Measurements from ENCODE around the gene SLC24A3.

Gene SLC24A3

DNA sequence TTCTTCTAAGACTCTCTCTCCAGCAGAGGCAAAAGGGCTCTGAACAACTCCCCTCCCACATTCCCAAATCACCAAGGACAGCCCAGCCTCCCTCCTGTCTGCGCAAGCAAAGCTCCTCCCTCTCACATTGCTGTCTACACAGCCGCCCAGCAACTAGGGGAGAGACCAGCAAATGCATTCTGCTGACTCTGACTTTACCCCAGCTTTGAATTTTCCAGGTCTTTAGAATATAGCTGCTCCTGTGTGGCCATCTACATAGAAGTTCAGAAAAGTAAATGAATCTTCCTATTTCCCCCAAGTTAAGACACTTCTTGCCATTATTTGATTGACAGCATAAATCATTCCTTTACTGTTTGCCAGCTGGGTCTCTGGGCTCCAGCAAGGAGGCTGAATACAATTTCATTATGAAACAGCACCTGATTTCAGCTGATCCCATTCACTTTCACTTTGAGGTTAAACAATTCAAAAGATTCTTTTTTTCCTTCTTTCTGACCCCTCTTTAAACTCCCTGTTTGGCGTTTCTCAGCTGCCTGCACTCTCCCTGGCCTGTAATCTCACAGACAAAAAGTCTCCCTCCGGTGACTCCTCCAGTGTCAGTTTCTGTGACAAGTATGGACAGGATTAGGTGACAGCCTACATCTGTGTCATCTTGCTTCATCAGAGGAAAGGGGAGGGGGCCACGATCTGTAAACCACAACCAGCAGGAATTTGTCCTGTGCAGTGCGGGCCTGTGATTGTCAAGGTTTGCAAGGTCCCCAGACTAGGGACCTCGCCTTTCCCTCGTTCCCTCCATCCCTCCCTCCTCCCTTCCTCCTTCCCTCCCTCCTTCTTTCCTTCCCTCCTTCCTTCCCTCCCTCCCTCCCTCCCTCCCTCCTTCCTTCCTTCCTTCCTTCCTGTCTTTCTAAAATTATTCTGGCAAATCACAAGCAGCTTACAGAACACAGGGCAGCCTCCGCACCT, 340.1 kb downstream of the SLC24A3 start:
- DNase-seq (ENCODE audit: low spot score): peak; percentile 48

DNA sequence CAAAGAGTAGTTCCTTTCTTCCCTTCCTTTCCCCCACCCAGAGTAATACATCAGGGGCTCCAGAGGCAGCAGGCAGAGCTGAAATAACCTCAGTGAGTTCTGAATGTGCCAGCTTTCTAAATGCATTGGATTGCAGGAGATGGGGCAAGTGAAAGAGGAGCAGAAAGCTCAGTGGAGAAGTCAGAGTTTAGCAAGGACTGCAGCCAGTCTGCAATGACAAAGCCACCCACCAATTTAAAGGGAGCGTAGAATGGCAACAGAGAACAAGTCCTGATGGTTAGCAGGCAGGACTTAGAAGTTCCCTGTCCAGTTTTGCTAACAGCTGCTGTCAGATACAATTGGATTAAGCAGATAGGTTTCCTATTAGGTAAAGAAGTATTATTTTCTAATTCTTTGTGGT, 342.2 kb downstream of the SLC24A3 start:
- no peak for DNase-seq (ENCODE audit: low spot score)

DNA sequence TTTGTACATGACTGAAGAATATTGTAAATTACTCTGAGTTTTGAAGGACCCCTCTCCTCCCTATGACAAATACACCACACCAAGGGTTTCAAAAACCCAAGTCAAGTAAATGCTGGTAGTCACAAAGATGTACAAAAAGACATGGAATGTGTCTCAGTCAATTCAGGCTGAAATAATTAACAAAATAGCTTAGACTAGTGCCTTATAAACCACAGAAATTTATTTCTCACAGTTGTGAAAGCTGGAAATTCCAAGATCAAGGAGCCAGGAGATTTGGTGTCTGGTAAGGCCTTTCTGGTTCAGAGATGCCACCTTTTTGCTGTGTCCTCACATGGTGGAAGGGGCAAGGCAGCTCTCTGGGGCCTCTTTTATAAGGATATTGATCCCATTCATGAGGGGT, 343.3 kb downstream of the SLC24A3 start:
- no peak for DNase-seq (ENCODE audit: low spot score)

DNA sequence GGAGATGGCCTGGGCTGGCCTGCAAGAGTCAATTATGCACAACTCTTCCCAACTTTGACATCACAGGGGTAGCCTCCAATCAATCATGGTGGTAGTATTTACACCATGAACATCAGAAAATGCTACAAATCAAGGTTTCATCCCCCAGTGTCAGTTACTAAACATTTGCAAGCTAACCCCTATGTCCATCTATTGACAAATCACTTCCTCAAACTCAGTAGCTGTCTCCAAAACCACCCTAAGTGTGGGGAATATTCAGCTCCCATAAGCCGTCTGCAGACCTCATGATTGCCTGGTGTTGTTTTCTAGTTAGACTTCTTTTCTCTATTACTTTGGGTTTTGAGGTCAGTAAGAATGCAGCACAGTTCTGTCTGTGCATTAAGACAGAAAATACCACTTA, 344.8 kb downstream of the SLC24A3 start:
- no peak for DNase-seq (ENCODE audit: low spot score)

DNA sequence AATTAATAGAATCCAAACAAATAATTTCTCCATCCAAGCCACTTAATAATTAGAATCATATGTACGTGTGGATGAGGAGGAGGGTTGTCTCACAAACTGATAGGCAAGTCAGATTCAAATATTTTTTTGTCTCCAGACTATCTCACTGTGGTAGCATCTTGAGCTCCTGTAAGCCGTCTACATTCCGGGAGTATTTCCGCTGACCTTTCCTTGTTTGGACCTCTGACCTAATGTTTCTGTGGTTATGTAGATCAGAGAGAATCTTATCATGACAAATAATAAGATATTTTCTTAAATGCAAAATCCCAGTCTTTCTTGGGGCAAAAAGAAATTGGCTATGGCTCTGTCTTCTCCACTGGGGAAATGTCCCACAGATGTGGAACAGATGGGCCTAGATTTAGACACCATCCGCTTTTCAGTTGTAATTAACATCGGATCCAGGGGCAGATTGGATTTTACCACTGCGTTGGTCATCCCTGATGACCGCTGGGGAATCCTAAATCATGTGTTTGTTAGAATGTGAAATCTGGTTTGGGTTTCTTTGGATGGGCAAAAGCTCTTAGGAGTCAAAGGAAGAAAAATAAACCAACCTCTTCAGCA, 348.5 kb downstream of the SLC24A3 start:
- DNase-seq (ENCODE audit: low spot score): no peak

DNA sequence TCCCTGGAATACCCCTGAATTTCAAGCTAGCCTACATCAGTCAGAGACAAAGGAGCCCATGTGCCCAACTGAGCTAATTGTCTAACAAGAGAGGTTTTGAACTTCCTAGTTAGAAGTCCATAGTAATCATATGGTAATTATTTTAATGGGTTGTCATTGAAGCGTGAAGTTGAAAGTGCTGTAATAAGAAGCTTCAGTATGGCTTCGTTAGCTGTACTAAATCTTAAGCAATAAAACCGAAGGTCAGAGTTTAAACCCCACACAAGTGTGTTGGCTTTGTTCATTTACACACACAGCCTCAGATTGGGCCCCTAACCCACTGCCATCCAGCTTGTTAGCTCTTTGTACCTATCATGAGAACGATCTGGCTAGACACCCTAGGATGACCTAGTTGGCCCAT, 350.0 kb downstream of the SLC24A3 start:
- no peak for DNase-seq (ENCODE audit: low spot score)

DNA sequence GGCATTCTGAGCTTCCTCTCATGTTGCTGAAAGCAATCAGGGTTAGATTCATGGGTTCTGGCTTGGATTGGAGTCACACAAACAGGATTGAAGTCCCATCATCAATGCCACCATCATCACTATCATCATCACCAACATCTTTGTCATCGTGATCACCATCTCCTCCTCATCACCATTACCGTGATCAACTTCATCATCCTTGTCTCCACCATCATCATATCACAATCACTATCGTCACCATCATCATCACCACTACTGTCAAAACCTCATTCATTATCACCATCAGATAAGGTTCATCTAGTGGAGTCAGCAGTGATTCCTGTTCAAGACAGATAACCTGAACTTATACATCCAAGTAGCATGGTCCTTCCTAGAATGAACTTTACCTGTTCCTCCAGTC, 351.8 kb downstream of the SLC24A3 start:
- no peak for DNase-seq (ENCODE audit: low spot score)

DNA sequence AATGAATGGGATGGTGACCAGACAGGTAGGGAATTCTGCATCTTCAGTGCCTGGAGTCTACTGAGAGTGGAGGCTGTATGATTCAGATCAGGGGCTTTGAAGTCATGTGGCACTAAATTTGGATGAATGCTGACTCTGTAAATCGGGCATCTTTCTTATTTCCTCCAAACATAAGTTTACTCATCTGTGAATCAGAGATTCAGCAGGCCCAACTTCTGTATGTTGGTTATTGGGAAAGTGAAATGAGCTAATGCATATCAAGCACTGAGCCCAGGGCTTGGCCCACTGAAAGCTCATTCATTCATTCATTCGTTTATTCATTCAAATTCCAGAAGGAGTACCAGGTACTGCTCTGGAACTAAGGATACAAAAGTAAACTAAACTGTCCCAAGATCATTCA, 353.3 kb downstream of the SLC24A3 start:
- DNase-seq (ENCODE audit: low spot score): no peak

DNA sequence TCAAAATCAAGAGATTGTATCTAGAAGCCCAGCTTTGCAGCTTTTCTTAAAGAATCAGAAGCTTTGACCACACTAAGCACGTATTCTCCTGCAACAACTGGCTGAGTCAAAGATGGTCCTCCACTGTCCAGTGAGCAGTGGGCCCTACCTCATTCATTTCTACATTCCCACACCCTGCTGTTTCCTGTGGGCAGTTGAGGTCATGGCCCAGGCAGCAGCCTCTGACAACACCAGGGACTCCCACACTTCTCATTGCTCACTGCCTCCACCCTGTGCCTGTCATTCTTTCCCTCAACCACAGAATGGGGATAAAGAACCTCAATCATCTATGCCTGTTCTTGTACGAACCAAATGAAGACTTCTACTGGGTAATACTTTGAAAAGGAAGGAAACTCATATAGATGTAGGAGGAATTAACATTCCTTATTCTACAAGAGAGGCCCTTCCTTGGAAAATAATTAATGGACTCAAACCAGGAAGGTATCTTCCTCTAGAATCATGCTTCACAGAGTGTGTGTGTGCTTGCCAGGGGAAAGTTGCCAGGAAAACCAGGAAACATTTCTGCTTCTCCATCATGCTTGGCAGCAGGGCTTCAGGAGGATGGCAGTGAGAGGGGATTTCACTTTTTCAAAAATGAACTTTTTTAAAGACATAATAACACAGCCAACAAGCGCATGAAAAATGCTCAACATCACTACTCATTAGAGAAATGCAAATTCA, 353.9 kb downstream of the SLC24A3 start:
- no peak for DNase-seq (ENCODE audit: low spot score)

DNA sequence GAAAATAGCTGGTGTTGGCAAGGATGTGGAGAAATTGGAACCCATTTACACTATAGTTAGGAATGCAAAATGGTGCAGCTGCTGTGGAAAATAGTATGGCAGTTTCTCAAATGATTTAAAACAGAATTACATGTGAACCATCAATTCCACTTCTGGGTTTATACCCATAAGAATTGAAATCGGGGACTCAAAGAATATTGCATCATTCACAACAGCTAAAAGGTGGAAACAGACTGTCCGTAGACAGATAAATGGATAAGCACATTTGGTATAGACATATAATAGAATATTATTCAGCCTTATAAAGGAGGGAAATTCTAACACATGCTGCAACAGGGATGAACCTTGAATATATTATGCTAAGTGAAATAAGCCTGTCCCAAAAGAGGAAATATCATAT, 355.7 kb downstream of the SLC24A3 start:
- DNase-seq (ENCODE audit: low spot score): no peak

DNA sequence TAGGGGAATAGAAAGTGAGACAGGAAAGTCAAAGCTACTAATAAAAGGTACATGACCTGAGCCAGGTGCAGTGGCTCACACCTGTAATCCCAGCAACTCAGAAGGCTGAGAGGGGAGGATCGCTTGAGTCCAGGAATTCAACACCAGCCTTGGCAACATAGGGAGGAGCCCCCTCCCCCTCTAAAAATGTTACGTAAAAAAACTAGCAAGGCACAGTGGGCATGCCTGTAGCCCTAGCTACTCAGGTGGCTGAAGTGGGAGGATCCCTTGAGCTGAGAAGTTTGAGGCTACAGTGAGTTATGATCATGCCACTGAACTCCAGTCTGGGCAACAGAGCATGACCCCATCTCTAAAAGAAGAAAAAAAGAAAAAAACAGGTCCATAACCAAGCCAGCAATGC, 359.6 kb downstream of the SLC24A3 start:
- no peak for DNase-seq (ENCODE audit: low spot score)

DNA sequence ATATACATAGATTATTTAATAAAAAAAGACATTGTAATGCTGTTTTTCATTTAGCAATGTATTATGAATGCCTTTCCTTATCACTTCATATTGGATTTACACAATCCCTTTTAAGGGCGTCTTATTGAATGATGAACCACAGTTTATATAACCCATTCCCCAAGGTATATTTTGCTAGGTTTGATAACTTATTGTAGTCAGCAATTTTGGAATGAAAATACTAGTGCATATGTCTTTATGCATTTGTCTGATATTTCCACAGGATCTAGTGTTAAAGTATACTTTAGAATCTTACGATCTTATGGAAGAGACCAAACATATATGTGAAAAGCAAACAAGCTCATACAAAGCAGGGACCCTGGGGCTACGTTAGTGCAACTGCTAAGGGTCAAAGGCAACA, 365.2 kb downstream of the SLC24A3 start:
- DNase-seq (ENCODE audit: low spot score): no peak

DNA sequence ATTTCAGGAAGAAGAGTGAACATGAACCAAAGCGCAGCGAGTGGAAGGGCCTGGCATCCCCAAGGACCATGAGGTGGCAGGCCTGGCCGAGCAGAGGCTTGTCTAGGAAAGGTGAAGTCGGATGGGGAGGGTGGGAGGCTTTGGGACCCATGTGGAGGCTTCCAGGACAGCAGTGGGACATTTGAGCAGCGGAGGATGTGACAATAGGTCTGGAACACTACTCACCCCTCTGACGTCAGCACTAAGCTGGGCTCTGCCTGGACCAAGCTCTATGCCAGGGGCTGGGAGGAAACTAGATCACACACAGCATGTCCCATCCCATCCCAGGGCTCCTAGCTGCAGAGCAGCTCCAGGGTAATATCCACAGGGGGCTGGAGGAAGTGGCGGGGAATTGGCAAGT, 370.3 kb downstream of the SLC24A3 start:
- DNase-seq (ENCODE audit: low spot score): no peak

DNA sequence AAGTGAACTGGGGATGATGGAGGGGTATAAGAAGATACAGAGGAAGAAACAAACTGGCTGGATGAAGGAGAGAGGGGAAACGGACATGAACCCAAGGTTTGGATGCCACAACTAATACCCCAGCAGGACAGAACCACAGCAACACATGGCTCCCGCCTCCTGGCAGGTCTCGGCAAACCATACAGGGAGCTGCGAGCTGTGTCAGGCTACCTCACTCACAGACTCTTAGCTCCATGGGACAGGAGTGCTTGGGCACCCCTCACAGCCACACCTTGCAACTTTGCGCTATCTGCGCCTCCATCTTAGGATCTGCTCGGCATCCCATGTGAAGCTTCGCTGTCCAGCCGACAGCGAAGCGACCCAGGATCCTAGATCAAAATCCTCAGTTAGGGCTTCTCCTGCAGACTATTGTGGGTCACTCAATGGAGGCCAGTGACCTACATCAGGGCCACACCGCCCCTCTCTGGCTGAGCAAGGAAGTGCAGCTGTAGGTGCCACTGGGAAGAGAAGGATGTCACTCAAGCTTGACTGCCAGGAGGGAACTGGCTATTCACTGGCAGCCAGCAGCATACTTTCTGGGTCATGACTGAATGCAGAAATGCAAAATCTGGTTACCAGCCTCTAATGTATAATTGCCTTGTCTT, 371.2 kb downstream of the SLC24A3 start:
- peak; percentile 53 for DNase-seq (ENCODE audit: low spot score)

DNA sequence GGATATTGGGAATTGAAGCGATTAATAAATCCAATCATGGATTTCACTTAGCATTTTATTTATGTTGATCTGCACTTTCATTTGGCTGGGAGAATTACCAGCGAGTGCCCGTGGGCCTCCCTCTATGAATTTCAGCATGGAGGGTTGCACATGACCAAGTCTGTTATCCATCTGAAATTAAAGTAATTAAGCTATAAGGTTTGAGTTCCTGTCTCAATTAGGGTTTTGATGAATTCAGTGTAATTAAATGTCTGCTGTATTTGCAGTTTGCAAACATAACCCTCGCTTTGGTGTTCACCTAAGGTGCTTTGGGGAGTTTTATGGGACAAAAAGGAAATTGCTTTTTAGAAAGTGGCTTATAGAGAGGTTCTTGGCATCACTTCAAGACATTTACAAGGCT, 375.8 kb downstream of the SLC24A3 start:
- DNase-seq (ENCODE audit: low spot score): no peak

DNA sequence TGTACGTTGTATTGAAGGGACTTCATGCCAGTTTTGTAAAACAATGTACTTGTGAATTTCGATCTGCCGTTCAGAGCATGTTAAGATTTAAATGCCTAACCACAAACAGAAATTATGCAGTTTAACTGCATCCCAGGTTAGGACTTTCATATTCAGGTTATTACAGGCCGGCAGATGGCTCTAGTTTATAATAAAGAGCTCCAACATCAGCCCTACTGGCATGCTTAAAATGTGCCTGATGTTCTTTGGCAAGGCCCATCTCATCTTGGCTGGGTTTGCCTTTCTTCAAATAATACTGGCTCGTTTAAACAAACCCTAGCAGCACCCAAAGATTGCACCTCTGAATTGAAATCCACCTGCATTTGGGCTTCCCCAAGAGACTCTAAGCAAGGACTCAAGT, 376.3 kb downstream of the SLC24A3 start:
- DNase-seq (ENCODE audit: low spot score): peak; percentile 23

DNA sequence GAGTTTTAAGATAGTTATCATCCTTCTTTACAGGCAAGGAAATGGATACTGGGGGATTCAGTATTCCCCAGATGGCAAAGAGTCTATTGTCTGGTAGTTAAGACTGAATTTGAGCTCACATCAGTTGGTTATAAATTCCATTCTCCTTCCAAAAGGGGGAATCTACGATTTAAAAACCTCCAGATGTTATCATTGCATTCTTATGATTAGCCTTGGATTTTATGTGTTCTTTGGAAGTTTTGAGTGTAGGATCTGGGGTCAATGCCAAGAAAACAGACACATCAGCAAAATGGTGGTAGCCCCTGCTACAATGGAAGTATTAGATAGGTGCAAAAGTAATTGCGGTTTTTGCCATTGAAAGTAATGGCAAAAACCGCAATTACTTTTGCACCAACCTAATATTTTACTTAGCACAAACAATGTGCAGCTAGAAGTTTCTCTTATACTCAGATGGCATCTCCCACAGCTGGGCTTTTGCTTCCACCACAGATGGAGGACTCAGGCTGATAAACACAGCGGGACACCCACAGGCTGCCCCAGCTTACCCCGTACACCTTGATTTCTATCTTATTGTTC, 377.4 kb downstream of the SLC24A3 start:
- DNase-seq (ENCODE audit: low spot score): no peak

DNA sequence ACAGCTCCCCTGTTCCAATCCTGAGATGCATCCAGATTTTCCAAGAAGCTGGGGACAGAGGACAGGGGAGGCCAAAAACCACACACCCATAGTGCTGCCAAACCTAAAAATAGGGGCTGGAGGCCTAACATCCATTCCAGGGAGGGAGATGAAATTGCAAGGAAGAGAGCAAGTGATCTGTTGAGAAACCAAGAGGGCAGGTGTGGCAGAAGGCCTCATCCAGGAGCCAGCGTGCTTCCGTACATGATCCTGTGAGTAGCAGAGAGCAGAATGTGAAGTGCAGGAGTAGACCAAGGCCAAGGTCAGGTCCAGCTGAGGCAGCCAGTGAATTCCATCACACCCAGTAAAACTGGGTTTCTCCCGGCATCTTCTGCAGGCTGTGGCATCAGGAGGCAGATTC, 377.9 kb downstream of the SLC24A3 start:
- DNase-seq (ENCODE audit: low spot score): no peak

DNA sequence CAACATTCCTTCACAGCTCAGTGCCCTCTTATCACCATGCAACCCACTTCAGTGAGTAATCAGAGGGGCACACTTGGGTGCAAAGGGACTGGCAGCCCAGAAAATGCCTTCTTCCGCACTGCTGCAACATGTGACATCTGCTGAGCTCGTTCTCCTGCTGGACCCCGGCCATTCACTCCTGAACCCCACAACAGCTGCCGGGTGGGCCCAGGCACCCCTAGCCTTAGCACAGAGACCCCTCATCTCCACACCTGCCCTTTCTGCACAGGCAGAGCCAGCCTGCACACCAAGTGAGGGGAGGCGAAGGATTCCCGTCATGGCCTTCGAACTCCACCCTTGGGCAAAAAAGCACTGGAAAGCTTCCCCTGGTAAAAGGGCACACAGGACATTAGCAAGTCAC, 381.3 kb downstream of the SLC24A3 start:
- DNase-seq (ENCODE audit: low spot score): no peak

DNA sequence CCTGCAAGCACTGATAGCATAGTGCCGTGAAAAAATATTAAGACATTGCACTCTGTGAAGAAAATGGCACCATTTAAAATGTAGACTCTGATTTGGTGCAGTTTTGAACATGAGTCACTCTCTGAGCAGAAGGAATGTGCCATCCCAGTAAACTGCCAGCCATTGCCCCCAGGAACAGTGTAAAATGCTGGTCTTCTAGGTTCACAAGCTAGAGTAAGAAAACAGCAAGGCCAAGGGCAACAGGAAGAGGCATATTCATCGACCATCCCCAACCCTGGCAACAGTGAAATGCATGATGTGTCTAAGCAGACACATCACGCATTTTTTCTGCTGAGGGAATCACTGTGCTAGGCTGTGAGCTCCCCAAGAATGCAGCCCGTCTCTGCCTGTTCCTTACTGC, 382.5 kb downstream of the SLC24A3 start:
- no peak for DNase-seq (ENCODE audit: low spot score)

DNA sequence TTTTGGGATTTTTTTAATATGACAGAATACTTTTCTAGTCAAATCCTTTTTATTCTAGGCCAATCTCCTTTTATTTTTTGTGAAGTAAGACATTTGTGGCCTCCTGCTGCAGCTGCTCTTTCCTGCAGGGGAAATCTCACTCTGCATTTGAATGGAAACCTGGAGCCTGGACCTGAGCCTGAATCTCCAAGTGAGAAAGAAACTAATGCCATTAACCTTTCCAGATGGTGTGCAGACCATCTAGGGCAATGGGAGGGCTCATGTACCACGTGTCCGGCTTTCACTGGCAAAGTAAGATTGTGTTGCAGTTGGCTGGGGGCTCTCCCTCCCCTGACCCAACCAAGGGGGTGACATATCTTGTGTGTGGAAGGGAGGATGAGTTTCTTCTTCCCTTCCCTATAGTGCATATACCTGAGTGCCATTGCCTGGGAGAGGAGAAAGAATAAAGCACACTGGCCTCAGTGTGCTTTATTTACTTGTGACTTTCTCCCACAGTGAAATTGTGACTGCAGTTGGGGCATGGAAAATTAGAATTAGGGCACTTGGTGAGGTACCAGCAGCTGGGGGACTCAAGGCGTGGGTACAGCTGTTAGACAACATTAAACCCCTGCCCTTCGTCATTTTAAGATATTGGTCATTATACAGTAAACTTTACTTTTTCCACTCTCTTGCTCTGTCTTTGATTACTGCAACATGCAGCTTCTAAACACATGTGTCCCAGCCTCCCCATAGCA, 385.8 kb downstream of the SLC24A3 start:
- DNase-seq (ENCODE audit: low spot score): no peak
